ENCODE data around the gene COL10A1.

DNA sequence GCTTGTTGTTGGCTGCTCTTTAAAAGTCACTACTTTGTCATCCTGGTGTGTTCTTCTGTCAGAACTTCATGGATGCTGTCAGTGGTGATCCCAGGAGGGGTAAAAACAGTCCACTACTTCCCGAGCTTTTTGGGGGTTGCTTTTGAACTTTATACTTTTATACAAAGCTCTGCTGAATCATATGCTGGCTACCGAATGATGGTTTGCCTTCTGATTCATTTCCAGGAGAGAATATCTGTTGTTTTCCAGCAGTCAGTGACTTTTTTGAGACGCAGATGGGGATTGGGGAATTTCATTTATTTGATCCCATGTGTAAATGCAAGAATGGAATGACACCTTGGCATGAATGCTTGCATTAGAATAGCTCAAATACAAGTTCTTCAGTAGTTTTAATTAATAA is 32.7 kb upstream of the COL10A1 start:
- TF ChIP-seq POLR2A (IDR thresholded peaks at IDR 0.05; ENCODE audit: low read depth, low read length): no peak
- TF ChIP-seq POLR2AphosphoS5 (IDR thresholded peaks at IDR 0.05; ENCODE audit: low read depth, low read length): no peak

All from GM12892 (cell line).